H1 (cell line): ENCODE measurements around the gene CDC42BPB. TPM values are rescaled to one million over a fixed set of nuclear protein-coding genes. Genes with fewer than 3 reads are reported as not detected.

Source experiments
- CTCF ChIA-PET: fragments of 300-600 bp; sonication (Branson Sonifier 250); formaldehyde crosslinking; loops from one replicate; lab custom pipeline; 2021; ENCODE audit not compliant: partially characterized antibody; lab: Charles Lee
- POLR2A ChIA-PET: fragments of 300-600 bp; sonication (Branson Sonifier 250); formaldehyde crosslinking; loops from one replicate; lab custom pipeline; 2021; ENCODE audit warnings: inconsistent platforms; ENCODE audit not compliant: partially characterized antibody; lab: Charles Lee
- DNase-seq, 2 experiments: peaks; one replicate each; pipeline versions ENCODE4 v3.0.0 to v3.0.0-alpha.2; 2010 to 2022; ENCODE audit warnings: low spot score in 2 of 2, low read depth in 1 of 2, mixed read lengths in 1 of 2
- FAIRE-seq: peaks from 2 replicates; lab custom pipeline; 2011; peaks lifted over from hg19 to GRCh38; lab: Jason Lieb, UNC
- H2AFZ ChIP-seq: 2 replicates; pipeline ENCODE4 v1.8.1; 2012; ENCODE audit warnings: low read length, inconsistent platforms
- H2AK5ac ChIP-seq: 2 replicates; pipeline ENCODE4 v1.6.1; 2013; ENCODE audit warnings: low read depth, low read length
- H2BK120ac ChIP-seq: replicated peaks from 2 replicates; pipeline ENCODE3; 2013; ENCODE audit warnings: low read depth, low read length, inconsistent platforms
- H2BK12ac ChIP-seq: 2 replicates; pipeline ENCODE4 v1.6.1; 2013; ENCODE audit warnings: low read depth, low read length
- H2BK15ac ChIP-seq: 2 replicates; pipeline ENCODE4 v1.6.1; 2013; ENCODE audit warnings: low read length
- H2BK20ac ChIP-seq: 2 replicates; pipeline ENCODE4 v1.6.1; 2013; ENCODE audit warnings: low read length
- H2BK5ac ChIP-seq: 2 replicates; pipeline ENCODE4 v1.6.1; 2013; ENCODE audit warnings: low read depth, low read length
- H3K14ac ChIP-seq: 2 replicates; pipeline ENCODE4 v1.6.1; 2013; ENCODE audit warnings: inconsistent platforms; ENCODE audit not compliant: insufficient read length
- H3K18ac ChIP-seq: 2 replicates; pipeline ENCODE4 v1.6.1; 2013; ENCODE audit warnings: low read length; ENCODE audit errors: extremely low read depth
- H3K23ac ChIP-seq: 2 replicates; pipeline ENCODE4 v1.6.1; 2013; ENCODE audit warnings: inconsistent platforms; ENCODE audit not compliant: insufficient read length
- H3K23me2 ChIP-seq: 2 replicates; pipeline ENCODE4 v1.6.1; 2013; ENCODE audit warnings: low read depth, low read length
- H3K27ac ChIP-seq: 2 replicates; pipeline ENCODE4 v1.6.1; 2011; ENCODE audit warnings: low read depth, low read length, inconsistent platforms
- H3K27me3 ChIP-seq, 4 experiments: replicated peaks in 1 of 4; 1 replicate in 1 of 4; 2 replicates in 3 of 4; pipeline versions ENCODE4 v1.6.1 to v1.8.1; 2011 to 2013; ENCODE audit warnings: low read length in 3 of 4, mild to moderate bottlenecking in 3 of 4, inconsistent platforms in 2 of 4, mixed read lengths in 2 of 4, moderate library complexity in 1 of 4; ENCODE audit not compliant: control insufficient read depth in 3 of 4, insufficient read depth in 3 of 4; ENCODE audit errors: extremely low read depth in 1 of 4
- H3K36me3 ChIP-seq, 4 experiments: 2 replicates each; pipeline versions ENCODE4 v1.6.1 to v1.8.1; 2011 to 2013; ENCODE audit warnings: mild to moderate bottlenecking in 4 of 4, low read length in 3 of 4, moderate library complexity in 2 of 4, control low read depth in 1 of 4, inconsistent platforms in 1 of 4; ENCODE audit not compliant: insufficient read depth in 4 of 4, control insufficient read depth in 2 of 4
- H3K4ac ChIP-seq: replicated peaks from 2 replicates; pipeline ENCODE3; 2013; ENCODE audit warnings: low read length, low read depth, mixed read lengths, inconsistent platforms; ENCODE audit not compliant: insufficient read length
- H3K4me1 ChIP-seq, 4 experiments: replicated peaks in 1 of 4; 1 replicate in 1 of 4; 2 replicates in 3 of 4; pipeline versions ENCODE4 v1.6.1 to v1.8.1; 2011 to 2013; ENCODE audit warnings: low read length in 3 of 4, inconsistent platforms in 2 of 4, mixed read lengths in 1 of 4; ENCODE audit not compliant: insufficient read depth in 4 of 4, control insufficient read depth in 3 of 4
- H3K4me2 ChIP-seq, 2 experiments: 2 replicates each; pipeline versions ENCODE4 v1.6.1 to v1.8.1; 2011 to 2013; ENCODE audit warnings: low read depth in 2 of 2, low read length in 2 of 2, control low read depth in 1 of 2, inconsistent platforms in 1 of 2, mild to moderate bottlenecking in 1 of 2; ENCODE audit not compliant: insufficient read depth in 1 of 2
- H3K4me3 ChIP-seq, 4 experiments: fragments of 200-600, 300-600 bp in 1 of 4; sonication (generic), shearing (Covaris generic), sonication (Bioruptor Twin) in 1 of 4; 2 replicates each; pipeline versions ENCODE4 v1.5.1 to v1.8.1; 2011 to 2016; ENCODE audit warnings: low read length in 4 of 4, low read depth in 3 of 4, control low read depth in 2 of 4, inconsistent platforms in 2 of 4, mild to moderate bottlenecking in 2 of 4, mixed read lengths in 1 of 4, moderate library complexity in 1 of 4; ENCODE audit not compliant: insufficient read depth in 2 of 4; ENCODE audit errors: extremely low read depth in 1 of 4
- H3K56ac ChIP-seq: replicated peaks from 2 replicates; pipeline ENCODE3; 2013; ENCODE audit warnings: low read depth, mild to moderate bottlenecking, mixed read lengths, low read length, inconsistent platforms; ENCODE audit not compliant: insufficient read length
- H3K79me1 ChIP-seq: 2 replicates; pipeline ENCODE4 v1.6.1; 2013; ENCODE audit warnings: low read depth, low read length, control low read depth
- H3K79me2 ChIP-seq, 2 experiments: 2 replicates each; pipeline versions ENCODE4 v1.6.1 to v1.8.1; 2012 to 2013; ENCODE audit warnings: low read length in 2 of 2, mild to moderate bottlenecking in 2 of 2, inconsistent platforms in 1 of 2; ENCODE audit not compliant: insufficient read depth in 2 of 2, control insufficient read depth in 1 of 2
- H3K9ac ChIP-seq, 4 experiments: replicated peaks in 1 of 4; 1 replicate in 1 of 4; 2 replicates in 3 of 4; pipeline versions ENCODE4 v1.6.1 to v1.8.1; 2011 to 2013; ENCODE audit warnings: low read depth in 3 of 4, low read length in 3 of 4, control low read depth in 2 of 4, mild to moderate bottlenecking in 2 of 4, moderate library complexity in 2 of 4, inconsistent platforms in 1 of 4; ENCODE audit errors: extremely low read depth in 1 of 4
- H3K9me3 ChIP-seq, 2 experiments: 2 replicates each; pipeline versions ENCODE4 v1.6.1 to v1.8.1; 2012 to 2013; ENCODE audit warnings: mild to moderate bottlenecking in 2 of 2, moderate library complexity in 2 of 2, control low read depth in 1 of 2, inconsistent platforms in 1 of 2, low read depth in 1 of 2, low read length in 1 of 2, mixed read lengths in 1 of 2; ENCODE audit not compliant: insufficient read depth in 2 of 2
- H4K20me1 ChIP-seq, 2 experiments: replicated peaks in 1 of 2; 2 replicates each; pipeline versions ENCODE3 to v1.8.1; 2011 to 2013; ENCODE audit warnings: inconsistent platforms in 2 of 2, low read length in 2 of 2, mild to moderate bottlenecking in 1 of 2; ENCODE audit not compliant: insufficient read depth in 2 of 2, control insufficient read depth in 1 of 2
- H4K5ac ChIP-seq: 2 replicates; pipeline ENCODE4 v1.6.1; 2013; ENCODE audit warnings: low read length, low read depth, mixed read lengths, inconsistent platforms; ENCODE audit not compliant: insufficient read length
- H4K8ac ChIP-seq: 2 replicates; pipeline ENCODE4 v1.8.0; 2013; ENCODE audit warnings: mild to moderate bottlenecking, moderate library complexity, low read length, inconsistent platforms; ENCODE audit not compliant: insufficient read depth; ENCODE audit errors: extremely low read depth
- H4K91ac ChIP-seq: replicated peaks from 2 replicates; pipeline ENCODE3; 2013; ENCODE audit warnings: low read length, mixed read lengths, inconsistent platforms; ENCODE audit not compliant: insufficient read length
- ASH2L ChIP-seq: fragments of 200-600, 300-600 bp; sonication (generic); IDR thresholded peaks from one replicate; pipeline ENCODE4 v1.7.1; 2017; ENCODE audit warnings: low read length
- BCL11A ChIP-seq, 2 experiments: IDR thresholded peaks; one replicate each; pipeline ENCODE4 v1.6.1; 2011; ENCODE audit warnings: low read depth in 2 of 2, low read length in 2 of 2, mild to moderate bottlenecking in 2 of 2
- GABPA ChIP-seq: IDR thresholded peaks from 2 replicates; pipeline ENCODE4 v1.6.1; 2011; ENCODE audit warnings: mild to moderate bottlenecking, low read length, moderate library complexity, borderline replicate concordance; ENCODE audit not compliant: insufficient read depth
- NRF1 ChIP-seq: IDR thresholded peaks from 2 replicates; pipeline ENCODE4 v1.6.1; 2011; ENCODE audit warnings: mild to moderate bottlenecking, low read depth, low read length, improper control_type of control experiment
- POLR2AphosphoS5 ChIP-seq: IDR thresholded peaks from 2 replicates; pipeline ENCODE4 v1.6.1; 2011; ENCODE audit warnings: low read depth, low read length
- RFX5 ChIP-seq: IDR thresholded peaks from 2 replicates; pipeline ENCODE4 v1.6.1; 2011; ENCODE audit warnings: low read depth, low read length, improper control_type of control experiment, borderline replicate concordance
- SP4 ChIP-seq: IDR thresholded peaks from 2 replicates; pipeline ENCODE4 v1.6.1; 2012; ENCODE audit warnings: low read length, inconsistent platforms
- SUZ12 ChIP-seq: fragments of 200-600 bp; sonication (generic); IDR thresholded peaks from 2 replicates; pipeline ENCODE4 v1.6.1; 2012; ENCODE audit warnings: mild to moderate bottlenecking, inconsistent platforms, low read length, moderate library complexity, mixed read lengths
- TAF7 ChIP-seq: optimal IDR thresholded peaks from 2 replicates; pipeline ENCODE3; 2011; ENCODE audit warnings: low read depth, mild to moderate bottlenecking, inconsistent platforms, low read length, moderate library complexity, borderline replicate concordance
- TBP ChIP-seq: IDR thresholded peaks from 2 replicates; pipeline ENCODE4 v1.6.1; 2011; ENCODE audit warnings: low read depth, low read length, improper control_type of control experiment
- TEAD4 ChIP-seq: IDR thresholded peaks from 2 replicates; pipeline ENCODE4 v1.6.1; 2012; ENCODE audit warnings: low read depth, low read length, inconsistent platforms, mixed read lengths
- YY1 ChIP-seq: IDR thresholded peaks from 2 replicates; pipeline ENCODE4 v1.6.1; 2011; ENCODE audit warnings: low read depth, mild to moderate bottlenecking, low read length
- ZNF274 ChIP-seq: IDR thresholded peaks from 2 replicates; pipeline ENCODE4 v1.7.0; 2012; ENCODE audit warnings: low read length, borderline replicate concordance; ENCODE audit errors: extremely low read depth
- WGBS, 2 experiments: shearing (Covaris generic) in 1 of 2; methylation state at CpG; one replicate each; pipeline versions ENCODE4 v1.1.6 to v1.1.7; 2013 to 2015; ENCODE audit warnings: low lambda C conversion rate in 2 of 2, mixed read lengths in 2 of 2, inconsistent platforms in 1 of 2, low coverage in 1 of 2, missing lambda C conversion rate in 1 of 2; ENCODE audit not compliant: insufficient replicate concordance in 2 of 2, insufficient coverage in 1 of 2, insufficient read length in 1 of 2; ENCODE audit errors: extremely low coverage in 1 of 2, missing lambda C conversion rate in 1 of 2; 5-methylcytosine and 5-hydroxymethylcytosine counted together
- polyA plus RNA-seq, 7 experiments: library from polyadenylated mRNA; depleted of rRNA in 3 of 7; stranded (reverse) in 5 of 7; unstranded in 2 of 7; fragments of >200 nt in 5 of 7; fragments of 200-250 nt in 2 of 7; gene quantifications; 1 replicate in 5 of 7; 2 replicates in 1 of 7; 4 replicates in 1 of 7; pipeline versions ENCODE4 v1.2.1 to v1.2.3, GENCODE V29; 2011 to 2013; ENCODE audit warnings: missing spikeins in 2 of 7, mixed read lengths in 2 of 7
- total RNA-seq: library from RNA; stranded (reverse); fragmentation: NEBNext Ultra II Directional; extraction: Animal tissue kit (Norgen Biotek cat#: 25700); gene quantifications from 2 replicates; pipeline ENCODE4 v1.2.1, GENCODE V29; 2021

CDC42BPB gene
- total and polyA plus RNA-seq, 2 of the 8 experiments (the other 6 are each of a cell fraction or from before 2014, with no cell fraction given): 51.2 to 88.2 TPM

GRCh38 chr14:103093856-103094405 lies 36.6 kb upstream of the CDC42BPB start:
- Histone ChIP-seq H3K79me1 (no peaks in the 10 kb centered on the region), H3K27ac (no peak overlapping the region), H3K9me3 (no peaks in the 10 kb centered on the region), H3K18ac (no peak overlapping the region), H3K4me1 (peaks cover 3 to 23% (median 7%) of the 10 kb centered on the region in 4 experiments), H3K36me3 (no peaks in the 10 kb centered on the region), H4K91ac (no peak overlapping the region), H4K5ac (no peak overlapping the region), H3K4me2 (no peak overlapping the region), H4K20me1 (peaks cover 0 to 1% of the 10 kb centered on the region in 2 experiments), H2AK5ac (no peak overlapping the region), H2AFZ (no peak overlapping the region), H3K4me3 (no peak overlapping the region), H3K23me2 (peaks cover 4% of the 10 kb centered on the region; the same call in 1 of the 2 replicates), H3K23ac (no peak overlapping the region), H2BK5ac (no peak overlapping the region), H2BK12ac (peak overlapping the region; percentile 35; the same call in 1 of the 2 replicates), H4K8ac (no peak overlapping the region), H3K56ac (no peak overlapping the region), H3K27me3 (peaks cover 0 to 12% (median 6%) of the 10 kb centered on the region in 4 experiments; a peak in 4 of 7 replicates), H3K79me2 (no peaks in the 10 kb centered on the region), H2BK20ac (no peak overlapping the region), H3K4ac (no peak overlapping the region), H2BK15ac (0 out of 2 replicates have a peak overlapping the region, but pooled peaks have one; percentile 10), H3K9ac (no peak overlapping the region), H3K14ac (no peak overlapping the region), H2BK120ac (no peak overlapping the region)
- ChIA-PET CTCF (interaction anchor here (0.8 to 5.4 kb wide), 5 partner anchors 11 to 48 kb away, joined by 3 to 58 read pairs (median 5); no protein-coding TSS in a partner anchor), POLR2A (interaction anchor here (0.9 to 1.1 kb wide), 2 partner anchors 11 to 35 kb away, joined by 3 to 5 read pairs; no protein-coding TSS in a partner anchor)
- WGBS, 2 experiments: 77% methylated on average over 12 of the region's 13 CpGs; no CpG with 5 or more reads in 1 of the 2 experiments
- DNase-seq (no peak), FAIRE-seq (no peak)
- TF ChIP-seq BCL11A (IDR thresholded peaks at IDR 0.05; ENCODE audit: low read depth in 2 of 2, low read length in 2 of 2) (no peak), TAF7 (no peak), SP4 (no peak), SUZ12 (no peak), TBP (no peak), YY1 (no peak), GABPA (no peak), ASH2L (no peak), POLR2AphosphoS5 (no peak), ZNF274 (no peak), TEAD4 (no peak), NRF1 (no peak), RFX5 (no peak)
